NAMALWA (cell line): ENCODE data around the gene DNAJB14.
A peak's percentile ranks its signal among the peaks of the same experiment; 100 is the strongest.

Experiments
- DNase-seq: peaks from one replicate; pipeline ENCODE4 v3.0.0-alpha.2; 2015; ENCODE audit warnings: low spot score

DNAJB14 gene

DNA sequence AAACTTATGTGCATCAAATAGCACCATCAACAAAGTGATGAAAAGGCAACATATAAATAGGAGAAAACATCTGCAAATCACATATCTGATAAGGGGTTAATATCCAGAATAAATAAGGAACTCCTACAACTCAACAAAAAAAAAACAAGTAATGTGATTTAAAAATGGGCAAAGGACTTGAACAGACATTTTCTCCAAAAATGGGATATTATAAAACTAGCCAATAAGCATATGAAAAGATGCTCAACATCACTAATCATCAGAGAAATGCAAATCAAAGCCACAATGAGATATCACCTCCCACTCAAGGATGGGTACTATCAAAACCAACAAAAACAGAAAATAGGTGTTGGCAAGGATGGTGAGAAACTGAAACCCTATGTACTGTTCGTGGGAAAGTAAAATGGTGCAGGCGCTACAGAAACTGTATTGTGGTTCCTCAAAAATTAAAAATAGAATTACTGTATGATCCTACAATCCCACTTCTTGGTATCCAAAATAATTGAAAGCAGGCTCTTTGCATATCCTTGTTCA lies 2.4 kb downstream of the DNAJB14 start:
- peak; percentile 16 for DNase-seq

- peak; percentile 6 for DNase-seq
These were observed 8.1 kb downstream of the DNAJB14 start for GRCh38 chr4:99938243-99938753.

GRCh38 chr4:99934891-99935290 lies 11.5 kb downstream of the DNAJB14 start:
- no peak for DNase-seq

GRCh38 chr4:99927566-99927965 lies 18.9 kb downstream of the DNAJB14 start:
- DNase-seq = no peak

- no peak for DNase-seq
These were observed 25.2 kb downstream of the DNAJB14 start for GRCh38 chr4:99921174-99921573.

DNA sequence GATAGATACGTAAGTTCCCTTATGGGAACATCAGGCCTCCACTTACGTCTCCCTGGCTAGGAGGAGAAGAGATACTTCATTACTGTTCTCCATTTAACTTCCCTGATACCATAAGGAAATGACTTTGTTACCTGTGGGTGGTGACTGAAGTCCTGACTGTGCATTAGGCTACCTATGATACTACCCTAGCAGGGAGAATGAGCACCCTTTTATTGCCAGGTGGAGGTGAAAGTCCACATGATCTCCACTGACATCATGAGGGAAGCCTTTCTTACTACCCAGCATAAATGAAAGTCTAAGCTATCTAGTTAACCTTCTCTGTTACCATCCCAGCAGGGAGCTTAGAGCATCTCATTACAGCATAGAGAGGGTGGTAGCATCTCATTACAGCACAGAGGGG lies 27.8 kb downstream of the DNAJB14 start:
- DNase-seq = no peak

DNA sequence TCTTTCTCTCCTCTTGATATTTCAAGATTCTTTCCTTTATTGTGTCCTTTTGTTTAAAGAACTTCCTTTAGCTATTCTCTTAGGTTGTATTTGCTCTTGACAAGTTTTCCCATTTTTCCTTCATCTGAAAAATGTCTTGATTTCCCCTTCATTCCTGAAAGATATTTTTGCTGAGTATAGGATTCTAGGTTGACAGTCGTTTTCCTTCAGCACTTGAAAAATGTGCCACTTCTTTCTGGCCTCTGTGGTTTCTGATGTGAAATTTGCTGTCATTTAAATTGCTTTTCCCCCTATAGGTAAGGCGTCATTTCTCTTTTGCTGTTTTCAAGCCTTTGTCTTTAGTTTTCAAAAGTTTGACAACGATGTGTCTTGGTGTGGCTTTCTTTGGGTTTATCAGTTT lies 28.8 kb downstream of the DNAJB14 start:
- no peak for DNase-seq

DNA sequence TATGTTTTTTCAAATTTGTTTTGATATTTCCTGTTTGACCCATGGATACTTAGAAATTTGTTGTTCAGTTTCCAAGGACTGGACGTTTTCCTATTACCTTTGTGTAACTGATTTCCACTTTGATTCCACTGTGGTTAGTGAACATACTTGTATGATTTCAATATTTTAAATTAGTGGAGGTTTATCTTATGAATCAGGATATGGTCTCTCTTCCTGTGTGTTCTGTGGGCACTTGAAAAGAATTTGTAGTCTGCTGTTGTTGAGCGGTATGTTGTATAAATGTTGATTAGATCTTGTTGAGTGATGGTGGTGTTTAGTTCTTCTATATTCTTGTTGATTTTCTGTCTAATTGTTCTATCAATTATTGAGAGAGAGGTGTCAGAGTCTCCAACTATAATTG lies 31.0 kb downstream of the DNAJB14 start:
- DNase-seq = no peak

- DNase-seq = no peak
These were observed 51.4 kb downstream of the DNAJB14 start for GRCh38 chr4:99894998-99895397.

DNA sequence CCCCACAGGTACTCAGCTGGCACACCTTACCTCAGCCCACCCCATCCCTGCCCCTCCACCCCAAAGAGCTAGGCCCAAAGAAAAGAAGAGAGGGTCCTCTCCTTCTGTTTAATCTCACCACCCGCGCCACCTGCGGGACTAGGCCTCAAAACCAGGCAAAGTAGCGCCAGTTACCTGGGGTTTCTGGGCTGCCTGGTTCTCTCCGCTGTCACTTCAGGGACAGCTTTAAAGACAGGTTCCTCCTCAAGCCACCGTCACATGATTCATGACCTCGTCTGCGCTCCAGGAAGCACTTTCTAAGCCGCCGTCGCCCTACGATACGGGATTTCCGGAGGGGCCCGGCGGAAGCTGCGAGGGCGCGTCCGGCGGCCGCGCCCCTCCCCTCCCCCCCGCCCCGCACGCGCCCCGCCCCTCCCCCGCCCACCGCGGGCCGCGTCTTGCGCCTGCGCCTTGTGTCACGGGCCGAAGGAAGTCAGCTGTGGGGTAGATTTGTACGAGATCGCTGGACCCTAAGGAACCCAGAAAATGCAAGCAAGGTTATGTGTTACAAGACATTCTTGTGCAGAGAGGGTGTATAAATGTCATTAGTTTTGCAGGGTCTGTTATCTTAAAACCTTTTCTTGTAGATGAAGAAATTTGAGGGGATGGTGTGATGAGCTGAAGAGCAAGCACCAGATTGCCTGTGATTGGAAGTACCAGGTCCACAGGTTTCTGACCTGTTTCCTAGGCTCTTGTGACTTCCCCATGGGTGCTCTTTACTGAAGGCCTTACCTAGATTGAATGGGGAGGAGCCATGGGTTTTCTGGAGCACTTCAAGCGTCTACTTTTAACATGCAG lies 52.0 kb downstream of the DNAJB14 start, which contains the start of gene LAMTOR3:
Gene LAMTOR3, minus strand, starts transcription at position 267 of the 837 bp plus-strand sequence. CDS start 464 bp downstream, outside the sequence.
- peak; percentile 95 for DNase-seq

- no peak for DNase-seq
These were observed 52.6 kb downstream of the DNAJB14 start for GRCh38 chr4:99893839-99894160.

DNA sequence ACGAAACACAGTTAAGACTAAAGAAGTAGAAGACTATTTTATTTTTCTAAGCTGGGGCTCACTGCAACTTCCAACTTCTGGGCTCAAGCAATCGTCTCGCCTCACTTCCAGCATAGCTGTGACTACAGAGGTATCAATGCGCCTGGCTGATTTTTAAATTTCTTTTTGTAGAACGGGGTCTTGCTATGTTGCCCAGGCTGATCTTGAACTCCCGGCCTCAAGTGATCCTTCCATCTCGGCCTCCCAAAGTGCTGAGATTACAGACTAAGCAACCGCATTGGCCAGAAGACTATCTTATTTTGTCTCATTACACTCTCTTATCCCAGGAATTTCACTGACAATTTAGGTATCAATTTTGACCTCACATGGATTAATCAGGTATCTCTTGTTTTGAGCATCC lies 53.4 kb downstream of the DNAJB14 start:
- DNase-seq = no peak

DNA sequence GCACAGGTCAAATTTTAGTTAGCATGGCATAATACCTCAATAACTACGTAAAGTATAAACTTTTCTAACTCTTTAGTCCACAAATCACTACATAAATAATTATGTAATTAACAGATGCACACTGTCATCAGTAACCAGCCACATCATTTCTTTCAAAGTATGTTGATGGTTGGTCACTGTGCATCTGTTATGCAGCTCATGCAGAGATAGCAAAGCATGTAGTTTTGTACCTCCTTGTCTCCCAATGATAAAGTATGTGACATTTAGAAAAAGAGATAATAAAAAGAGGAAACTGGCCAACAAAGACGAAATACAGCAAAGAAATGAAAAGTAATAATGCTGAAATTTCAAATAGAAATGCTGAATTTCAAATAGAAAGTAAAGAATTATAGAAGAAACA lies 55.1 kb downstream of the DNAJB14 start:
- DNase-seq = no peak

DNA sequence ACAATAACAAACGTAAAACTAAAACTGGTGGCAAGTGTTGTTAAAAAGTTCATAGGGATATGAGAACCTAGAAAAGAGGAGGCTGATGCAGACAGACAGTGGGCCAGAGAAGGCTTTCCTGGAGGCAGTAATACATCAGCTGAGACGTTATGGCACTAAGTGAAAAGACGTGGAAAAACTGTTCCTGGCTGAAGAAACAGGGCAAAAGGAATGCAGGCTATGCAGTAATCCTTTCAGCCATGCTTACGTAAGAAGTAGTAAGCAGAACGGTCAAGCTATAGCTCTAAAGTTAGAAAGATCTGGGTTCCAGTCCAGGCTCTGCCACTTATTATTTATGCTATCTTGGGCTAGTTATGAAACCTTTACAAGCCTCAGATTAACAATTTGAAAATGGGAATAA lies 58.6 kb downstream of the DNAJB14 start:
- DNase-seq = no peak

DNA sequence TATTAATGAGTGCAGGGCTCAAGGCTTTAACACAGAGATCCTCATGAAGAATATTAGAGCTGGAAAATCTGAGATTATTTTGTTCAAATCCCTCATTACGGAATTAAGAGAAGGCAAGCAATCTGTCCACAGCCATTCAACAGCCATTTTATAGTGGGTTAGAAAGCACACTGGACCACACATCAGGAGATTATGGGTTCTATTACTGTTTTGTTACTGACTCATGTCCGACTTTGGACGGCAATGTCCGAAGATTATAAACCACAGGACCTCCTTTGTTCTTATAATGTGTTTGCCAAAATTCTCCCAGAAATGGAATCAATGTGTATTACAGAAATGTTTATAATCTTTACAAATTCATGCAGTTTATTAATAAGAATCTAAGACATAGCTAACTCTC lies 60.3 kb downstream of the DNAJB14 start:
- DNase-seq = no peak

DNA sequence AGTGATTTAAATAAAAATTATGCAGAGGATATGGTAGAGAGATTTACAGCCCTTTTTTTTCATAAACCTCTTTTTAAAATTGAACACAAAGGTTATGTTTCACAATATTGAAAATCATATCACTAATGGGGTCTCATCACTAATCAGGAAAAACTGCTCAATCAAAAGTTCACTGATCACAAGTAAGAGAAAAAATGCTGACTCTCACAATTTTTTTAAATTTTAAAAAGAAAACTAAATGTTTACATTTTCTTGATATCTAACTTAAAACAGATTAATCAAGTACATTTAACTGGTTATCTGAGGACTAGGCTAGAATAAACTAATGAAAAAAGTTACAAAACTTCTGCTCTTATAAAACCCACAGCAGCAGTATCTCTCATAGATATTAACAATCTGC lies 60.7 kb downstream of the DNAJB14 start:
- DNase-seq = no peak

- DNase-seq = peak; percentile 67
These were observed 61.3 kb downstream of the DNAJB14 start for GRCh38 chr4:99885063-99885664.

- DNase-seq = no peak
These were observed 67.0 kb downstream of the DNAJB14 start for GRCh38 chr4:99879458-99879857.

DNA sequence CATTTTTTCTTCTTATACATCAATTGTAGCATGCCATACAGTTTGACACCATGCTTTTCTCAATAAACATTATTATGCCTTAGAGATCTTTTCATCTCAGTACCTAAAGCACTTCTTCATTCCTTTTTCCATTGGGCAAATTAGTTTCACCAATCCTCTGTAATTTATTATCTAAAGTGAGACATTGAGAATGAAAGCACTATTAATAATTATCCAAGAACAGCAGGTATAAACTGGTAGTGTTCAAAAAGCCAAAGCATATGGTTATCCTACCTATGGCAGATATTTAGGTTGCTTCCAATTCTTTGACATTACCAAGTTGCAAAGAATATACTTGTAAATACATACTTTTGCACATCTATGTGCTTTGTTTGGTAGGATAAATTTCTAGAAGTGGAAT lies 67.8 kb downstream of the DNAJB14 start:
- no peak for DNase-seq

- DNase-seq = no peak
These were observed 69.5 kb downstream of the DNAJB14 start for GRCh38 chr4:99876946-99877345.

- DNase-seq = no peak
These were observed 71.3 kb downstream of the DNAJB14 start for GRCh38 chr4:99875071-99875470.

- DNase-seq = no peak
These were observed 73.8 kb downstream of the DNAJB14 start for GRCh38 chr4:99872570-99872969.

DNA sequence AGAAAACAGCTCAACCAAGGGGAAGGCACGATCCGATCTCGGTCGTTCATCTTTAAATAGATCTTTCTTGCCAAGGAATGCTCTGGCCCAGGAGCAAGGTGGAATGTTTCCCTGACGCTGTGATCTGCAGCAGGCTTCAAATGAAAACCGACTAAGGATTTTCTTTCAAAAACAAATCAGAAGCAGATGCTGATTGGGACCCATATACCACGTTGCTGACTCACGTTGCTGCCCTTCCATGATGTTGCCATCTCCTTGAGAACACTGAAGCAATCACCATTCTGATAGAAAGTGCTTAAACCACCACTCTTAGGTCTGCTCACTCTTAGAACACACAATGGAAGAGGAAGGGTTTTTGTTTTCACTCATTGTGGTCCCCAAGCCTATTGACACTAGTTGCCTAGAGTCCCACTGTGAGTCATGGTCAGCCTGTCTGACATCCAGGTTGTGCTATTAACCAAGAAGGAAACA lies 78.3 kb downstream of the DNAJB14 start:
- no peak for DNase-seq
